GM12872 (cell line): ENCODE results near the gene EPYC.

ENCODE experiments used
- CTCF ChIP-seq: IDR thresholded peaks from 3 replicates; pipeline ENCODE4 v1.5.1; 2011; ENCODE audit warnings: low read depth, mild to moderate bottlenecking, low read length, moderate library complexity; ENCODE audit not compliant: insufficient read depth

Gene EPYC

GRCh38 chr12:90954921-90955320, 49.9 kb downstream of the EPYC start, which contains the start of gene CCER1:
Gene CCER1 (minus strand): TSS chr12:90955176. CDS start chr12:90954742, 434 bp downstream.
- TF ChIP-seq CTCF = no peak

- TF ChIP-seq CTCF = no peak
Observed at GRCh38 chr12:90954428-90954827, 50.3 kb downstream of the EPYC start.

- TF ChIP-seq CTCF = peak; percentile 77
Observed at GRCh38 chr12:90953956-90954421, 50.8 kb downstream of the EPYC start.

- TF ChIP-seq CTCF = no peak
Observed at GRCh38 chr12:90951432-90952105, 53.2 kb downstream of the EPYC start.

GRCh38 chr12:90947869-90948268, 56.9 kb downstream of the EPYC start:
- TF ChIP-seq CTCF = no peak

GRCh38 chr12:90945070-90945649, 59.6 kb downstream of the EPYC start:
- peak; percentile 37; the same call in 1 of the 3 replicates for TF ChIP-seq CTCF

GRCh38 chr12:90943255-90943654, 61.5 kb downstream of the EPYC start:
- TF ChIP-seq CTCF = no peak
